ENCODE results near the gene PNLIPRP3. TPM values are rescaled to one million over a fixed set of nuclear protein-coding genes. Genes with fewer than 3 reads are reported as not detected.

PNLIPRP3 gene
- total and polyA plus RNA-seq, 9 of the 15 experiments (the other 6 are each of a cell fraction or from before 2014, with no cell fraction given): not detected

DNA sequence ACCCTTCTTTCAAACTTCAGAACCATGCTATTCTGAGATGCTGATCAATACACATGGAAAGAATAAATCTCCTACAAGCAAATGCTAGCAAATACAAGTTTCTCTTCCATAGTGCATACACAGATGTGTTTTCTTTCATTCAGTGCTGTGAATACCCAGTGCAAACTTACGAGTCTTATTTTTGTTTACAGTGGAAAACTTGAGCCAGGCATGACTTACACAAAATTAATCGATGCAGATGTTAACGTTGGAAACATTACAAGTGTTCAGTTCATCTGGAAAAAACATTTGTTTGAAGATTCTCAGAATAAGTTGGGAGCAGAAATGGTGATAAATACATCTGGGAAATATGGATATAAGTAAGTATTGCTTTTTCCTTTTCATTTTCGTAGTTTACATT, 48.8 kb downstream of the PNLIPRP3 start:
- no peak for FAIRE-seq
- H4K20me1 ChIP-seq (replicated peaks; ENCODE audit: control insufficient read depth, insufficient read depth, low read length): no peaks in the 10 kb centered on the region
- in situ Hi-C loops (cut with MboI): no loop called here
- TF ChIP-seq ETV5 (CRISPR knock-in tag; IDR thresholded peaks at IDR 0.05; ENCODE audit: low read depth) (no peak), POLR2B (IDR thresholded peaks at IDR 0.05; ENCODE audit: low read depth, partially characterized antibody) (no peak), MECOM (CRISPR knock-in tag; IDR thresholded peaks at IDR 0.05) (no peak), CEBPB (tag; IDR thresholded peaks at IDR 0.05) (no peak), ZNF354B (CRISPR knock-in tag; IDR thresholded peaks at IDR 0.05) (no peak), SIN3B (IDR thresholded peaks at IDR 0.05; ENCODE audit: low read depth) (no peak)
- TF ChIP-seq, protein P1, sequence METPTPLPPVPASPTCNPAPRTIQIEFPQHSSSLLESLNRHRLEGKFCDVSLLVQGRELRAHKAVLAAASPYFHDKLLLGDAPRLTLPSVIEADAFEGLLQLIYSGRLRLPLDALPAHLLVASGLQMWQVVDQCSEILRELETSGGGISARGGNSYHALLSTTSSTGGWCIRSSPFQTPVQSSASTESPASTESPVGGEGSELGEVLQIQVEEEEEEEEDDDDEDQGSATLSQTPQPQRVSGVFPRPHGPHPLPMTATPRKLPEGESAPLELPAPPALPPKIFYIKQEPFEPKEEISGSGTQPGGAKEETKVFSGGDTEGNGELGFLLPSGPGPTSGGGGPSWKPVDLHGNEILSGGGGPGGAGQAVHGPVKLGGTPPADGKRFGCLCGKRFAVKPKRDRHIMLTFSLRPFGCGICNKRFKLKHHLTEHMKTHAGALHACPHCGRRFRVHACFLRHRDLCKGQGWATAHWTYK (CRISPR knock-in tag; IDR thresholded peaks at IDR 0.05): no peak
- TF ChIP-seq, protein P2, sequence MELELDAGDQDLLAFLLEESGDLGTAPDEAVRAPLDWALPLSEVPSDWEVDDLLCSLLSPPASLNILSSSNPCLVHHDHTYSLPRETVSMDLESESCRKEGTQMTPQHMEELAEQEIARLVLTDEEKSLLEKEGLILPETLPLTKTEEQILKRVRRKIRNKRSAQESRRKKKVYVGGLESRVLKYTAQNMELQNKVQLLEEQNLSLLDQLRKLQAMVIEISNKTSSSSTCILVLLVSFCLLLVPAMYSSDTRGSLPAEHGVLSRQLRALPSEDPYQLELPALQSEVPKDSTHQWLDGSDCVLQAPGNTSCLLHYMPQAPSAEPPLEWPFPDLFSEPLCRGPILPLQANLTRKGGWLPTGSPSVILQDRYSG (tag; conservative IDR thresholded peaks at IDR 0.05; ENCODE audit: low read depth): no peak
- TF ChIP-seq, protein P3, sequence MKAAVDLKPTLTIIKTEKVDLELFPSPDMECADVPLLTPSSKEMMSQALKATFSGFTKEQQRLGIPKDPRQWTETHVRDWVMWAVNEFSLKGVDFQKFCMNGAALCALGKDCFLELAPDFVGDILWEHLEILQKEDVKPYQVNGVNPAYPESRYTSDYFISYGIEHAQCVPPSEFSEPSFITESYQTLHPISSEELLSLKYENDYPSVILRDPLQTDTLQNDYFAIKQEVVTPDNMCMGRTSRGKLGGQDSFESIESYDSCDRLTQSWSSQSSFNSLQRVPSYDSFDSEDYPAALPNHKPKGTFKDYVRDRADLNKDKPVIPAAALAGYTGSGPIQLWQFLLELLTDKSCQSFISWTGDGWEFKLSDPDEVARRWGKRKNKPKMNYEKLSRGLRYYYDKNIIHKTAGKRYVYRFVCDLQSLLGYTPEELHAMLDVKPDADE (conservative IDR thresholded peaks at IDR 0.05; ENCODE audit: control insufficient read depth, low read depth, low read length): no peak
- TF ChIP-seq, protein P4, sequence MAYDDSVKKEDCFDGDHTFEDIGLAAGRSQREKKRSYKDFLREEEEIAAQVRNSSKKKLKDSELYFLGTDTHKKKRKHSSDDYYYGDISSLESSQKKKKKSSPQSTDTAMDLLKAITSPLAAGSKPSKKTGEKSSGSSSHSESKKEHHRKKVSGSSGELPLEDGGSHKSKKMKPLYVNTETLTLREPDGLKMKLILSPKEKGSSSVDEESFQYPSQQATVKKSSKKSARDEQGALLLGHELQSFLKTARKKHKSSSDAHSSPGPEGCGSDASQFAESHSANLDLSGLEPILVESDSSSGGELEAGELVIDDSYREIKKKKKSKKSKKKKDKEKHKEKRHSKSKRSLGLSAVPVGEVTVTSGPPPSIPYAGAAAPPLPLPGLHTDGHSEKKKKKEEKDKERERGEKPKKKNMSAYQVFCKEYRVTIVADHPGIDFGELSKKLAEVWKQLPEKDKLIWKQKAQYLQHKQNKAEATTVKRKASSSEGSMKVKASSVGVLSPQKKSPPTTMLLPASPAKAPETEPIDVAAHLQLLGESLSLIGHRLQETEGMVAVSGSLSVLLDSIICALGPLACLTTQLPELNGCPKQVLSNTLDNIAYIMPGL (CRISPR knock-in tag; IDR thresholded peaks at IDR 0.05): no peak

More for the DNA sequence above, 48.8 kb downstream of the PNLIPRP3 start:
- no peak overlapping the region for H3K27ac ChIP-seq (ENCODE audit: extremely low read depth, low read depth, low read length)
- ATAC-seq (no peak), DNase-seq (ENCODE audit: extremely low read depth in 1 of 4, low spot score in 3 of 4) (no peak)
- no peaks in the 10 kb centered on the region for H3K36me3 ChIP-seq (ENCODE audit: control insufficient read depth, insufficient read depth, low read length)
- WGBS (ENCODE audit: insufficient coverage, low coverage, missing lambda C conversion rate): 0% methylated on average over 4 of the region's 4 CpGs
- no peaks in the 10 kb centered on the region for H3K27me3 ChIP-seq (ENCODE audit: control insufficient read depth in 2 of 2, insufficient read depth in 2 of 2, low read length in 2 of 2)
- intact Hi-C loops (cut with micrococcal nuclease): no loop called here
- H3K9me1 ChIP-seq (ENCODE audit: control insufficient read depth, insufficient read depth, low read length): no peaks in the 10 kb centered on the region
- no peak overlapping the region for H3K4me2 ChIP-seq (ENCODE audit: insufficient read depth, low read length)
- no peak overlapping the region for H3K9ac ChIP-seq (ENCODE audit: insufficient read depth in 1 of 2, low read depth in 2 of 2, low read length in 2 of 2)
- no peaks in the 10 kb centered on the region for H3K79me2 ChIP-seq (ENCODE audit: control insufficient read depth, insufficient read depth, low read length)
- H3K9me3 ChIP-seq (replicated peaks; ENCODE audit: control insufficient read depth, insufficient read depth, low read depth, low read length): no peaks in the 10 kb centered on the region
- H3K4me1 ChIP-seq (replicated peaks in 1 of 2; ENCODE audit: control insufficient read depth in 2 of 2, insufficient read depth in 2 of 2, low read length in 2 of 2): no peaks in the 10 kb centered on the region
- BruUV-seq (replicated peaks): no TSS peak
- ChIA-PET POLR2A (no interaction called here), CTCF (ENCODE audit: low intra/inter-chr PET ratio) (no interaction called here)
- H2AFZ ChIP-seq (ENCODE audit: low read depth, low read length): no peak overlapping the region
- H3K4me3 ChIP-seq: no peak overlapping the region

Data from K562 (cell line).